GM13977 (cell line): ENCODE data around the gene NIPAL1.

ENCODE experiments used
- DNase-seq: peaks from one replicate; pipeline ENCODE4 v3.0.0; 2012; ENCODE audit warnings: low spot score
- CTCF ChIP-seq: IDR thresholded peaks from 2 replicates; pipeline ENCODE4 v1.5.1; 2012; ENCODE audit warnings: mild to moderate bottlenecking, control low read depth; ENCODE audit not compliant: insufficient read depth; ENCODE audit errors: extremely low read depth, missing control alignments
- in situ Hi-C: fragments of 300-500 bp; cut with MboI; formaldehyde crosslinking; loops from one replicate; pipeline ENCODE4 v1.12.0; 2022; ENCODE audit warnings: low sequenced_read_pairs, low pct_unique_long_range_greater_than_20kb, mixed read lengths, inconsistent platforms; ENCODE audit not compliant: unreplicated experiment

Gene NIPAL1

GRCh38 chr4:48047421-48047844 is 30.9 kb downstream of the NIPAL1 start:
- no peak for TF ChIP-seq CTCF
- in situ Hi-C loops: no loop called here
- peak; percentile 50 for DNase-seq

GRCh38 chr4:48047896-48048295 is 31.3 kb downstream of the NIPAL1 start:
- TF ChIP-seq CTCF: no peak
- DNase-seq: no peak
- in situ Hi-C loops: no loop called here

- in situ Hi-C loops: no loop called here
- DNase-seq: no peak
- TF ChIP-seq CTCF: no peak
Measured at GRCh38 chr4:48049483-48049882, 32.9 kb downstream of the NIPAL1 start.

GRCh38 chr4:48051078-48051477 is 34.5 kb downstream of the NIPAL1 start:
- in situ Hi-C loops: no loop called here
- DNase-seq: no peak
- no peak for TF ChIP-seq CTCF

GRCh38 chr4:48058617-48059530 is 42.3 kb downstream of the NIPAL1 start:
- DNase-seq: no peak
- in situ Hi-C loops: no loop called here
- no peak for TF ChIP-seq CTCF

- in situ Hi-C loops: no loop called here
- no peak for TF ChIP-seq CTCF
- DNase-seq: peak; percentile 35
Measured at GRCh38 chr4:48064349-48064748, 47.8 kb downstream of the NIPAL1 start.
